ENCODE measurements around the gene PRPF4. TPM values are rescaled to one million over a fixed set of nuclear protein-coding genes. Genes with fewer than 3 reads are reported as not detected.

The PRPF4 gene
- total RNA-seq, 6 experiments from 2014 or later, result 6.9 to 13.0 (median 10.1) TPM

- intact Hi-C loops (cut with DNase I), result no loop called here
- no peak overlapping the region for H3K4me3 ChIP-seq
- no peaks in the 10 kb centered on the region for H3K4me1 ChIP-seq
- H3K36me3 ChIP-seq, result no peaks in the 10 kb centered on the region
- no peak for TF ChIP-seq CTCF (IDR thresholded peaks at IDR 0.05)
- DNase-seq (no peak), ATAC-seq (no peak)
- H3K27me3 ChIP-seq, result no peaks in the 10 kb centered on the region
- 85% methylated on average over 2 of the region's 2 CpGs for WGBS (ENCODE audit: insufficient coverage, low coverage, low lambda C conversion rate, missing lambda C conversion rate)
- no peaks in the 10 kb centered on the region for H3K9me3 ChIP-seq
- H3K27ac ChIP-seq, result no peak overlapping the region
Measured at GRCh38 chr9:113319054-113319453, 43.6 kb downstream of the PRPF4 start.

GRCh38 chr9:113320051-113320450, 44.6 kb downstream of the PRPF4 start:
- Histone ChIP-seq H3K27ac (no peak overlapping the region), H3K9me3 (no peaks in the 10 kb centered on the region), H3K27me3 (no peaks in the 10 kb centered on the region), H3K4me1 (no peaks in the 10 kb centered on the region), H3K4me3 (no peak overlapping the region), H3K36me3 (no peaks in the 10 kb centered on the region)
- intact Hi-C loops (cut with DNase I), result no loop called here
- 86% methylated on average over 1 of the region's 3 CpGs for WGBS (ENCODE audit: insufficient coverage, low coverage, low lambda C conversion rate, missing lambda C conversion rate)
- DNase-seq (no peak), ATAC-seq (no peak)
- no peak for TF ChIP-seq POLR2A (IDR thresholded peaks at IDR 0.05)
- TF ChIP-seq CTCF (IDR thresholded peaks at IDR 0.05), result no peak

- H3K9me3 ChIP-seq, result no peaks in the 10 kb centered on the region
- no peak for ATAC-seq
- WGBS (ENCODE audit: insufficient coverage, low coverage, low lambda C conversion rate, missing lambda C conversion rate), result 72% methylated on average over 4 of the region's 6 CpGs
Measured at GRCh38 chr9:113322671-113323070, 47.2 kb downstream of the PRPF4 start.

GRCh38 chr9:113326230-113326629, 50.8 kb downstream of the PRPF4 start:
- 96% methylated on average over 4 of the region's 4 CpGs for WGBS (ENCODE audit: insufficient coverage, low coverage, low lambda C conversion rate, missing lambda C conversion rate)

More at GRCh38 chr9:113322671-113323070, 47.2 kb downstream of the PRPF4 start:
- DNase-seq, result no peak
- no peak overlapping the region for H3K27ac ChIP-seq
- intact Hi-C loops (cut with DNase I), result no loop called here
- H3K4me1 ChIP-seq, result no peaks in the 10 kb centered on the region
- TF ChIP-seq POLR2A (IDR thresholded peaks at IDR 0.05) (no peak), CTCF (IDR thresholded peaks at IDR 0.05) (no peak)
- H3K4me3 ChIP-seq, result no peak overlapping the region
- H3K36me3 ChIP-seq, result no peaks in the 10 kb centered on the region
- H3K27me3 ChIP-seq, result no peaks in the 10 kb centered on the region

More at GRCh38 chr9:113326230-113326629, 50.8 kb downstream of the PRPF4 start:
- Histone ChIP-seq H3K27me3 (no peaks in the 10 kb centered on the region), H3K36me3 (no peaks in the 10 kb centered on the region), H3K4me3 (no peak overlapping the region), H3K27ac (no peak overlapping the region), H3K9me3 (no peaks in the 10 kb centered on the region), H3K4me1 (no peaks in the 10 kb centered on the region)
- ATAC-seq (no peak), DNase-seq (no peak)
- intact Hi-C loops (cut with DNase I), result no loop called here
- TF ChIP-seq POLR2A (IDR thresholded peaks at IDR 0.05) (no peak), CTCF (IDR thresholded peaks at IDR 0.05) (no peak)
